Astrocyte of the hippocampus (primary cell): ENCODE data around the gene DIP2C.
"Not testable (repeated sequence)": the region's sequence is repeated elsewhere in the genome, so short reads cannot be mapped to it uniquely, and the experiment has no call there.

ENCODE experiments used
- DNase-seq: peaks from one replicate; pipeline ENCODE4 v3.0.0; 2011; ENCODE audit warnings: low read depth, low spot score

DIP2C gene

DNA sequence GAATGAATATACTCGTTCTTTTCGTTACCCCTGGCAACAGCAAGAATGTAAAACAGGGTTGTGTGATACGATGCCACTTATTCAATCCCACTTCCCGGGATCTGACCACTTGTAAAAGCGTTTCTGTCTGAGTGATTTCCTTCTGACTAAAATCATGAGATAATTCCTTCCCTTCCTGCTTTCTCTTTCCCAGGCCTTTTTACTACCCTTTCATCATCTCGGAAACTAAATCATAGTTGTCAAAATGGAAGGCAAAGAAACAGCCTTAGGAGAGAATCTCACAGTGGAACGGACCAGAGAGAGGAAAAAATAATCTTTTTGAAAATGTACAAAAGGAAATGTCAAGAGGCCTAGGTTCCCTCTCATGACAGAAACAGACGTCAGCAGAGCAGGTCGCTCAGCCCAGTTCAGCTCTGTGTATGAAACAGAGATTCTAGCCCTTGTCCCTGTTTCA is 29.8 kb downstream of the DIP2C start:
- DNase-seq, result peak; percentile 82

DNA sequence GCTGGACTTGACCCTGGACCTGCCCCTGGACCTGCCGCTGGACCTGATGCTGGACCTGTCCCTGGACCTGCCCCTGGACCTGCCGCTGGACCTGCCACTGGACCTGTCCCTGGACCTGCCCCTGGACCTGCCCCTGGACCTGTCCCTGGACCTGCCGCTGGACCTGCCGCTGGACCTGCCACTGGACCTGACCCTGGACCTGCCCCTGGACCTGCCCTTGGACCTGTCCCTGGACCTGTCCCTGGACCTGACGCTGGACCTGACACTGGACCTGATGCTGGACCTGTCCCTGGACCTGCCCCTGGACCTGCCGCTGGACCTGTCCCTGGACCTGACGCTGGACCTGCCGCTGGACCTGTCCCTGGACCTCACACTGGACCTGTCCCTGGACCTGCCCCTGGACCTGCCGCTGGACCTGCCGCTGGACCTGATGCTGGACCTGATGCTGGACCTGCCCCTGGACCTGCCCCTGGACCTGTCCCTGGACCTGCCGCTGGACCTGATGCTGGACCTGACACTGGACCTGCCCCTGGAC is 31.6 kb downstream of the DIP2C start:
- not testable (repeated sequence) for DNase-seq

DNA sequence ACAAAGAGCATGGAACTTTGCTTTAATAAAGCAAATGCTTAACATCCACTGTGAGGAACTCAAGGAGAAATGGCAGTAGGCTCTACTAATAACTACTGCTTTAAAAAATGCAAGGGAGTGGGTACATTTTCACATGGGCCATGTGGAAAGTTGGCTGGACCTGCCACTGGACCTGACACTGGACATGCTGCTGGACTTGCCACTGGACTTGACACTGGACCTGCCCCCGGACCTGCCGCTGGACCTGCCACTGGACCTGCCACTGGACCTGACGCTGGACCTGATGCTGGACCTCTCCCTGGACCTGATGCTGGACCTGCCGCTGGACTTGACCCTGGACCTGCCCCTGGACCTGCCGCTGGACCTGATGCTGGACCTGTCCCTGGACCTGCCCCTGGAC is 32.6 kb downstream of the DIP2C start:
- no peak for DNase-seq

DNA sequence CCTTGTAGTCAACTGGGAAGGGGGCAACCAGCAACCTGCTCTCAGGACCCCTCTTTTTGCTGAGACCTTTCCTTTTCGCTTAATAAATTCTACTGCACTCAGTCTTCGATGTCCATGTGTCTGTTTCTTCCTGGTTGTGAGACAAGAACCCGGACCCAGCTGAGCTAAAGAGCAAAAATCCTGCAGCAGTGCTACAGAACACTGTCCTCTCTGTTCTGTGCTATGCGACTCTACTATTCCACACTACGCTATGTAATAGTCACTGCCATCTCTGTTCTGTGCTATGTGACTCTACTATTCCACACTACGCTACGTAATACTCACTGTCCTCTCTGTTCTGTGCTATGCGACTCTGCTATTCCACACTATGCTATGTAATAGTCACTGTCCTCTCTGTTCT is 34.3 kb downstream of the DIP2C start:
- DNase-seq, result no peak

DNA sequence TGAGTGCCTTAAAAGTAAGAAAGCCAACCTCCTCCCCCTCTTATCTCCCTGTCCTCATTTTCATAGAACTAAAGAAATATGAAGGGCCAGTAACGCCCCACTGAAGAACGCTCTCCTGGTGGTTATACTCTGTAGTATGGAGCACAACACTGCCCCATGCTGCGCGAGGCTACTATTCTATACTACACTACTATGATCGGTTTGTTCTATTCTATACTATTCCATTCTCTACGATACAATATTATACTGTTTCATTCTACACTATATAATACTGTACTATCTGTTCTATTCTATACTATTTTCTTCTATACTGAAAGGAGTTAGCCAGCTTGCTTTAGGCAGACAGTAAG is 34.8 kb downstream of the DIP2C start:
- DNase-seq, result no peak

DNA sequence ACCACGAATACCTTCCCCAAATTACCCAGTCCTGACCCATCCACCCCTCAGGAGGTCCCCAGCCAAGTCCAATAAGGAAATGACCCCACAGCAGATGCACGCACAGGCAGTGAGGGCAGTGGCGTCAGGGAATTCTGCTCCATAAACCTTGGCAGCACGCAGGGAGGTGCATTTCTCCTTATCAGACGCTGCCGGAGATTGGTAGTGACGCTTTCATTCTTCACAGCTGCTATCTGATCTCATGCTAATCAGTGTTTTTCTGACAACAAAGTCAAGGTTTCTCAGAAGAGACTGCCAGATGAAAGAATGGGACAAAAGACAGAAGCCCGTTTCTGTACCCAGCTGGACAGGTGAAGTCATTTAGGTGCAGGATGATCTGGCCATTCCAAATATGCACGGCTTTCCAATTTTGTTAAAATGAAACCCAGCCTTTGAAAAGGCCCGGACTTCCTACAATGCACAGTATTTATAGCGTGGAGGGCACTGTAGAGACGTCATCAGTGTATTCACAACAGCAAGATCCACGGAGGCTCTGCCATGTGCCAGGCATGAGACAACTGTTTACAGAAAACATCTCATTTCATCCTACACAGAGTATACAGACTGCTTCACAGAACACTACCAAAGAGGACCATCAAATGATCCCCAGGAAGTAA is 35.3 kb downstream of the DIP2C start:
- DNase-seq, result peak; percentile 39

DNA sequence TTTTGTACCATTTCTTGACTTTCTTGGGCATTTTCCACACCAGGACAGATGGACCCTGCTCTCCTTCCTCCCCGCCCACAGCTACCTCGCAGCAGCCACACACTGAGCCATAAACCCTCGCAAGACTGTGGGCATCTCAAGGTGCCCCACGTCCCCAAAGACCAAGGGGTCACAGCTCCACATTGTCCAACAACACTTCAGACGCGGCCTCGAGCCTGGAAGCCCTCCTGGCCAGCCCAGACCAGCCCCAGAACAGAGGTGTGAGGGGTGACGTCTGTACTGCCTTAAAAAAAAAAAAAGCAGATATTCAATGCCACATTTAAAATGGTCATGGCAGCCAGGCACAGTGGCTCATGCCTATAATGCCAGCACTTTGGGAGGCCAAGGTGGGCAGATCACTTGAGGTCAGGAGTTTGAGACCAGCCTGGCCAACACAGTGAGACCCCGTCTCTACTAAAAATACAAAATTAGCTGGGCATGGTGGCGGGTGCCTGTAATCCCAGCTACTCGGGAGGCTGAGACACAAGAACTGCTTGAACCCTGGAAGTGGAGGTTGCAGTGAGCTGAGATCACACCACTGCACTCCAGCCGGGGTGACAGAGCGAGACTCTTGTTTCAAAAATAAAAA is 36.5 kb downstream of the DIP2C start:
- DNase-seq, result not testable (repeated sequence)

DNA sequence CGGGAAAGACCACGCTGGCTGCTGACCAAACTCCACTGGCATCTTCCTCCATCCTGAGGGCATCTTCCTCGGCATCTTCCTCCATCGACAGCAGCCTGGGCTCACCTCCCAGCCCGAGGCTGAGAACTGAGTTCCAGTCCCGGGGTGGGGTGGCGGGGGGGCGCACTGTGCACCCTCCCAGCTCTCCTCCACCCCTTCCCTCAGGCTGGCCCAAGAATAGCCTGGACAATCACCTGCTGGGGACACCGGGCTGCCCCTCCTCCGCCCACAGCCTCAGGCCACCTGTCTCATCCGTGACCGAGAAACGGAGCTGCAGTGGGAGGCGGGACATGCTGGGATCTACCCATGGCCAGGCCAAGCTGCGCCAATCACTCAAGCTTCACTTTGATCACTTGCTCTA is 37.2 kb downstream of the DIP2C start:
- DNase-seq, result no peak

DNA sequence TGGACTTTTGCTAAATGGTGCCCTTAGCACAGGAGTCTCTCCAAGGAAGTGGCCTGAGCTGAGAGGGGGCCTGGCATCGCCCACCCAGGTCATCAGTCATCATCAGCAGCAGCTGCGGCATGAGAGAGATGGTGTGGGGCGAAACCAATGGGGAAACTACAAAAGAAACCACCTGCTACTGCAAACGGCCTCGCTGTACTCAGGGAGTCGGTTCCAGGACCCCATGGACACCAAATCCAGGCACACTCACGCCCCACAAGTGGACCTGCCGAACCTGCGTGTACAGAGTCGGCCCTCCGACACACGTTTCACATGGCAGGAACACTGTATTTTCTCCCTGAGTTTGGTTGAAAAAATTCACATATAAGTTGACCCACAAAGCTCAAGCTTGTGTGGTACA is 37.8 kb downstream of the DIP2C start:
- no peak for DNase-seq

DNA sequence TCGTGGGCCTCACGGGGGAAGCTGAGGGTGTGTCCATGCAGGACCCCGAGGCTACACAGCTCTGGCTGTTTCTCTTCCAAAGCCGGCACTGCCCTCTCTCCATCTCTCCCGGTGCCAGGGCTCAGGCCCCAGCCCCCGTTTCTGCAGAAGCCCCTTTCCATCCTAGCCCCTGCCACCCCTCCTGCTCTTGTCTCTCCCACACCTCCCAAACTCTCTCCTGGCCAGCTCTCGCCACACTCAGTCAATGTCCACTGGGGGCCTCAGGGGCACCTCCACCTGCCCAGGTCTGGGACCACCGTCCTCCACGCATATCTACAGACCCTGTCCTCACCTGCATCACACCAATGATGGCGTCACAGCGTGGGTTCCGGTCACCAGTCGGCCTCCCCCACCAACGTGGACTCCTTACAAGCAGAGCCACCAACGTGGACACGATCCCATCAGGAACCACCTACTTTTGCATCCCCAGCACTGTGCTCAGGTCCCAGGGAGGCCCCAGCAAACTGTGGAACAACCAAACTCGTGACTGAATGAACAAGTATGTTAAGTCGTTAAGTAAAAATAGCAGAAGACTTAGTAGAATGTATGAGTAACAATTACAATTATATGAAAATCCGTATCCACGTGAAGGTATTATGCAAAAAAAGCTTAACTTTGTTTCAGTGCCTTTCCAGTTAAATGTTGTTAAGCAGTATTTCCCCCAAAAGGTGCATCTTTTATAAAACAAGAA is 38.4 kb downstream of the DIP2C start:
- no peak for DNase-seq

DNA sequence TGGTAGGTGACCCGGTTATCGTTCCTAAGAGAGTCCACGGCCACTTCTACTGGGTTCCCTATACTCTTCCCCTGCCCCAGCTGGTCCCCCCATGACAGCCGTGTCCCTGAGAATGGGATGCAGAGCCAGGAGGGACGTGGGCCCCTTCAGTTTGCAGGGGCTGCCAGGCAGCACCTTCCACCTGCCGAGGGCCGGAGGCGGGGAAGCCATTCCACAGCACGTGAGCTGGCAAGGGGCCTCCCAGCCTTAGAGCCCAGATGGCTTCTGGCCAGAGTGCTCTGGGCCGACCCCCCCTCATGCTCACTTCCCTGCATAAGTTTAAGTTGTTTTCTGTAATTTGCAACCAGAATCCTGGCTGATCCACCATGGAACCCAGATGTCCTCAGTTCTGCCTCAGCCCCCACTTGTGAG is 39.0 kb downstream of the DIP2C start:
- peak; percentile 50 for DNase-seq

DNA sequence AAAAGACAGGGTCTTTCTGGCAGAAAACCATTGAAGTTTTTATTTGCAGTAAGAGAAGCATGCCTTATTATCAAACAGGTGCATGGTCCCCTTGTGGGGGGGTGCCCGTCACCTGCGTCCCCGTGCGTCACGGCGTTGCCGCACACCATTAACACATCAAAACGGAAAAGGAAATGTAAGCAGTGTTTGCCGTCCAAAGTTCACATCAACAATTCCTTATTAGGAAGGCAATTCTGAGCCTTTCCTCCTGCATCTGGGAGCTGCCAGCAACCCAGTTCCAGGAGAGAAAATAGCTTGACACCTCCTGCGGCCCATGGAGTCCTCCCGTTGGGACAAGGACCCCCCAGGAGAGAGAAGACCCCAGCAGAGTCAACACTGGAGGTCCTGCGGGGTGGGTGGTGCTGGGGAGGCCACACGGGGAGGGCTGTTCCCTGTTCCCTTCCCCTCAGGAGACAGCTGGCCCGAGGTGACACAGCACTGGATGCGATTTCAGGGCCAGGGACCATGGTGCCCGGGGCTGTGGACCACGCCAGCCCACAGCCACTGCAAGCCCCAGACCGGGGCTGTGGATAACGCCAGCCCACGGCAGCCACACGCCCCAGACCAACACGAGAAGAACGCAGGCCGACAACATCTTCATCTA is 39.5 kb downstream of the DIP2C start:
- DNase-seq, result no peak

DNA sequence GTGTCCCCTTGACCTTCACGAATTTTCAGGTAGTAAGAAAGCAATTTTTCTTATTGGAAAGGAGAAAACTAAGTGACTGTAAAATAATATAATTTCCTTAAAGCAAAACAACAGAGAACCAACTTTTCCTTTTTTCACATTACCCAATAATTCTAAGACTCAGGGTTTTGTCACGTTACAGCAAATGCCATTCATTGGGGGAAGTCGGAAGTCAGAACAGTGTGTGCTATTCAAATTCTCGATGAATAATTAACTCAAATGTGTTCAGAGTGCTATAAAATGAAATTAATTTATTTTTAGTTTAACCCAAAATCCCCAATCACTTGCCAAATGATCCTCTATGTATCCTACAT is 40.0 kb downstream of the DIP2C start:
- DNase-seq, result no peak

DNA sequence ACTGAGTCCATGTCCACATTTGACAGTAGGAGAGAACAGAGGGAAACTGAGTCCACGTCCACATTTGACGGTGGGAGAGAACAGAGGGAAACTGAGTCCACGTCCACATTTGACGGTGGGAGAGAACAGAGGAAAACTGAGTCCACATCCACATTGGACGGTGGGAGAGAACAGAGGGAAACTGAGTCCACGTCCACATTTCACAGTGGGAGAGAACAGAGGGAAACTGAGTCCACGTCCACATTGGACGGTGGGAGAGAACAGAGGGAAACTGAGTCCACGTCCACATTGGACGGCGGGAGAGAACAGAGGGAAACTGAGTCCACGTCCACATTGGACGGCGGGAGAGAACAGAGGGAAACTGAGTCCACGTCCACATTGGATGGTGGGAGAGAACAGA is 42.4 kb downstream of the DIP2C start:
- not testable (repeated sequence) for DNase-seq

DNA sequence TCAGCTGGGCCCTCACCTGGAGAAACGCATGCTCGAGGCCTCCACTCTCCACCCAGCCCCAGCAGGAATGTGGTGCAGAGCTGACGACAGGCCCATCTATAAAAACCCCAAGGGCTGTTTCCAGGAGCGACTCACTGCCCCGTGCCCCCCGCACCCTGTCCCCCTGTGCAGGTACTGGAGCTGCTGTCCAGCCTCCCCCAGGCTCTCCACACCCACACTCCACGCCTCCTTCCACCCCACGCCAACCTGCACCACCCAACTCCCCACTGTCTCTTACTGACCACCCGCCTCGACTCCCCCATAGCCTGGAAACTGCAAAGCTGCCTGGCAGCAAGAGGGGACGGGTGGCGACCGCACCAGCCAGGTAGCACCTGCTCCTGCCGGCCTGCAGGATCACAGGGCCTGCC is 43.3 kb downstream of the DIP2C start:
- DNase-seq, result no peak

DNA sequence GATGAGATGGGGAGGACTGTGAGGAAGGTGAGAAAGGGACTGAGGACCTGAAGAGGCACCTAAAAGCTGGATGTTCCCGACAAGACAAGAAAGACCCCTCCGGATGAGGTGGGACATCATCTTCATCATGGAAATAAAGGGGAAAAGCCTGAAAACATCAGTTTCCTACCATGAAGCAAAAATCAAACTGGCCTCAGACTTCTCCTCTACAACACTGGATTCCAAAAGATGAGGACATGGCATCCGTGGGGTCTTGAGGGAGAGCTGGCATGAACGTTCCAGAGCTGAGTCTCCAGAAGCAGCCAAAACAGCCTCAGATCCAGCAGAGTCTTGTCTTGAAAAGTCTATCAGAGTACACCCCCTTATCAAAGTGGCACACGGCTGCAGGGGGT is 44.5 kb downstream of the DIP2C start:
- no peak for DNase-seq

DNA sequence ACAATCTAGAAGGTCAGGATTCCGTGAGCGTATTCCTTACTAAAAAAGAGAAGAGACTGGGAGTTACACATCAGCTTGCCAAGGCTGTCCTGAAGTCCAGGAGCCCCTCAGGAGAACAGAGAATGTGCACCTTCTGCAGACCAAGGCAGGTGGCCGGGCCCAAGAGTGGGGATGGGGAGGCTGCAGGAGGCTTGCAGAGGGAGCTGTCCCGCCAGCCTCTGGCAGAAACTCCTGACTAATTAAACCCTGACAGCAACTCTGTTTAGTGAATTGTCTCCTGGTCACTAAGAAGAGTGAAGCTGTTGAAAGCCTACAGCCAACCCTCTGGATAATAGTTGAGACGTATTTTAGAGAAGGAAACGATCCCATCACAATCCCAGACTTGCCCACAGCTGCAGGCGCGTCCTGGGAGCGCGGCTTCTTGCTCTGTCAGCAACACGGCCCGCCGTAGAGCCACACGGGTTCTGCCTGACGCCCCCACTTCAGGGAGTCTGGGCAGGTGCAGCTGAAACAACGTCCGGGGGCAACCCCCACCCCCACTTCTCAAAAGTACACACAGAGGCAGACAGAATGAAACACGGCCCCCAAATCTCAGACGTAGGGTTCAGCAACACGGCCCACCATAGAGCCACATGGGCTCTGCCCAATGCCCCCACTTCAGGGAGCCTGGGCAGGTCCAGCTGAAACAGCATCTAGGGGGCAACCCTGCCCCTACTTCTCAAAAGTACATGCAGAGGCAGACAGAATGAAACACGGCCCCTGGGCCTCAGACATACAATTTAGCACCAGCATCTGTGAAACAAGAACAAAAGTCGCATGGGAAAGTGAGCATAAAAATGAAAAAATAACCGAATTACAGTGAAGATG is 45.2 kb downstream of the DIP2C start:
- DNase-seq, result no peak

DNA sequence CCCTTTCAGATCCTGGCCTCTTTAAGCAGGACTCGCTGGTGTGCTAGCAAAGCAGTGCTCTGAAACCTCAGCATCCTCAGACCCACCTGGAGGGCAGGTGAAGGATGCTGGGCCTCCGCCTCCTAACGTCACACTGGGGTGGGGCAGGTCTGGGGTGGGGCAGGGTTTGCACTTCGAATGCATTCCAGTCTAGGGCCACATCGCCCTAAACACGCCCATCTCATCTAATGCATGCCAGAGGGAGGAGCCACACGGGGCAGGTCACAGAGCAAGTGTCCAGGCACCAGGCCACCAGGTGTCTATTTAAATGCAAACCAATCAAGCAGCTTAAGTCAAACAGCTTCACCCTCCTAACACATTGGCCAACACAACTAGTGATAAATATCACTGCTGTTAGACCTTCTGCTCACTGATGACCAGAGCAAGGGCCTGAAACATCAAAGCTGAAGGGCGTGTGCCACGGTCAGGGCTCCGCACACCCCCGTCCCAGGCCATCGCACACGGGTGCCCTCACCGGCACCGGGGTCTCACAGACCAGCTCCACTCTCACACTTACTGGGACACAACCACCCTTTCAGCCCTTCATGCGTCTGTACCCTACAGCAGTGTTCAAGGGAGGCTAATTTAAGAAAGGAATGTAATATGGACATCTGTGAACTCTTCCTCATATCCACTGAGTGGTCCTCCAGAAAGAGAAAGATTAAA is 47.1 kb downstream of the DIP2C start:
- DNase-seq, result no peak

DNA sequence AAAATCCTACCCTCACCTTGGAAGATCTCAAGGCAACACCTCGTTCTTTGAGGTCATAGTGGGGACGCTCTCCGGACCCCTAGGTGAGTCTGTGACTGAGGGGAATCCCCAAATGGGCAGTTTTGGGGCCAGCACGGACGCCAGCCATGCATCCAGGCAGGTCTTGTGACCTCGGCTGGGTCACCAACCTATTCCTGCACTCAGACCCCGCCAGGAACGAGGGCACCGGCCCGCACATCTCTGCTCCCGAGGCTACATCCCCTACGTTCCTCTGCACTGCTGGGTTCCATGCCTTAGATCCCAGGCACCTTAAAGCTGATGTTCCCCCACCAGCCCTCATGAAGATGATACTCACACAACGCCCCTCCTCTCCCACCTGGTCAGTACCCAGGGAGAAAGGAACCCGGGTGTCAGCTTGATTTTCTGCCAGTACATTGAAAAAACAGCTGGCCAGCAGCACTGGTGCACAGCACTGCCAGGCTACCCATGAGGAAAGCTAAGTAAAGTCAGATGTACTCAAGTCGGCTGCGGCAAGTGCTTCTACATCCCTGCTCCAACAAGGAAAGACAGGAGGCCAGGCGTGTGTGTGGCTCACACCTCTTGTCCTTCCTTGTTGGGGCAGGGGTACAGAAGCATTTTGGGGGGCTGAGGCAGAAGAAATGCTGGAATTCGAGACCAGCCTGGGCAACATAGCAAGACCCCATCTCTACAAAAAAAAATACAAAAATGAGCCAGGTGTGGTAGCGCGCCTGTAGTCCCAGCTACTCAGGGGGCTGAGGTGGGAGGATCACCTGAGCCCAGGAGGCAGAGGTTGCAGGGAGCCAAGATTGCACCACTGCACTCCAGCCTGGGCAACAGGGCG is 48.1 kb downstream of the DIP2C start:
- DNase-seq, result no peak

DNA sequence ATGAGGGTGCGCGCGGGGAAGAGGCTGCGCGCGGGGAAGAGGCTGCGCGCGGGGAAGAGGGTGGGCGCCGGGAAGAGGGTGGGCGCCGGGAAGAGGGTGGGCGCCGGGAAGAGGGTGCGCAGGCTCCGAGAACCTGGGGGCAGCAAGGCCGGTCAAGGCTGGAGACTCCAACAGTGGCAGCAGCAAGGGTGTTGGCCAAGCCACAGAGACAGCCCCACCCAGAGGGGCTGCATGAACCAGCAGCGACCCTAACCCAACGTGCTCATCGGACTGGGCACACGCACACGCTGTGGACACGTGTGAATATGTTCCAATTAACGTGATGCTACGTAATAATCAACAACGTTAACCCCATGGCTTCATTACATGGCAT is 48.8 kb downstream of the DIP2C start:
- no peak for DNase-seq
